K562 (cell line): ENCODE data around the gene MCM3. TPM values are rescaled to one million over a fixed set of nuclear protein-coding genes. Genes with fewer than 3 reads are reported as not detected.

Experiments
- ATAC-seq: fragments of 200-7000 bp; cut with Tn5 transposase; 3 replicates; pipeline ENCODE4 v1.9.1; 2020; ENCODE audit warnings: moderate library complexity
- BruUV-seq: library from RNA; stranded (reverse); fragments of 400-500 nt; replicated peaks from 2 replicates; lab custom pipeline; 2021; lab: Mats Ljungman, UMichigan
- CTCF ChIA-PET: fragments of 300-600 bp; formaldehyde crosslinking; extraction: SDS; loops from one replicate; lab custom pipeline; 2021; ENCODE audit warnings: low intra/inter-chr PET ratio; lab: Yijun Ruan, JAX
- POLR2A ChIA-PET: fragments of 300-600, 350-650 bp; sonication (Branson Sonifier 250); formaldehyde crosslinking; extraction: SDS; loops from one replicate; lab custom pipeline; 2021; ENCODE audit warnings: antibody characterized with exemption, inconsistent platforms; lab: Yijun Ruan, JAX
- DNase-seq, 4 experiments: peaks; one replicate each; pipeline versions ENCODE4 v3.0.0 to v3.0.0-alpha.2; 2011 to 2018; ENCODE audit warnings: low spot score in 3 of 4, mixed read lengths in 3 of 4; ENCODE audit errors: extremely low read depth in 1 of 4
- FAIRE-seq: peaks from 2 replicates; lab custom pipeline; 2011; peaks lifted over from hg19 to GRCh38; lab: Jason Lieb, UNC
- H2AFZ ChIP-seq: 2 replicates; pipeline ENCODE4 v1.6.0; 2011; ENCODE audit warnings: low read depth, low read length, control low read depth, inconsistent platforms
- H3K27ac ChIP-seq: fragments of 200-600 bp; 3 replicates; pipeline ENCODE4 v1.8.0; 2011; ENCODE audit warnings: low read depth, mild to moderate bottlenecking, control low read depth, inconsistent platforms, low read length, moderate library complexity, mixed read lengths; ENCODE audit errors: extremely low read depth
- H3K27me3 ChIP-seq, 2 experiments: fragments of 300-600 bp in 1 of 2; 2 replicates in 1 of 2; 3 replicates in 1 of 2; pipeline versions ENCODE4 v1.6.0 to v1.8.0; 2011; ENCODE audit warnings: inconsistent platforms in 2 of 2, low read length in 2 of 2, mild to moderate bottlenecking in 1 of 2, mixed read lengths in 1 of 2, moderate library complexity in 1 of 2; ENCODE audit not compliant: control insufficient read depth in 2 of 2, insufficient read depth in 2 of 2
- H3K36me3 ChIP-seq: fragments of 300-600 bp; 3 replicates; pipeline ENCODE4 v1.8.0; 2011; ENCODE audit warnings: mild to moderate bottlenecking, low read length, inconsistent platforms; ENCODE audit not compliant: control insufficient read depth, insufficient read depth
- H3K4me1 ChIP-seq, 2 experiments: fragments of 200-600 bp in 1 of 2; replicated peaks in 1 of 2; 2 replicates in 1 of 2; 3 replicates in 1 of 2; pipeline versions ENCODE4 v1.5.1 to v1.8.0; 2011; ENCODE audit warnings: inconsistent platforms in 2 of 2, low read length in 2 of 2, mild to moderate bottlenecking in 1 of 2, mixed read lengths in 1 of 2, moderate library complexity in 1 of 2; ENCODE audit not compliant: control insufficient read depth in 2 of 2, insufficient read depth in 2 of 2
- H3K4me2 ChIP-seq: 2 replicates; pipeline ENCODE4 v1.6.1; 2011; ENCODE audit warnings: low read length, control low read depth, inconsistent platforms, mixed read lengths; ENCODE audit not compliant: insufficient read depth
- H3K4me3 ChIP-seq: fragments of 200-600 bp; sonication (generic), shearing (Covaris generic); 2 replicates; pipeline ENCODE4 v1.5.1; 2016; ENCODE audit warnings: control low read depth, inconsistent platforms
- H3K79me2 ChIP-seq: fragments of 200-600 bp; 3 replicates; pipeline ENCODE4 v1.8.0; 2011; ENCODE audit warnings: low read length, inconsistent platforms; ENCODE audit not compliant: control insufficient read depth, insufficient read depth
- H3K9ac ChIP-seq, 2 experiments: 2 replicates each; pipeline versions ENCODE4 v1.6.0 to v1.6.1; 2011; ENCODE audit warnings: low read depth in 2 of 2, low read length in 2 of 2, control low read depth in 1 of 2, inconsistent platforms in 1 of 2, mild to moderate bottlenecking in 1 of 2, mixed read lengths in 1 of 2; ENCODE audit not compliant: insufficient read depth in 1 of 2
- H3K9me1 ChIP-seq: one replicate; pipeline ENCODE4 v1.6.0; 2011; ENCODE audit warnings: inconsistent platforms, mild to moderate bottlenecking, low read length, moderate library complexity; ENCODE audit not compliant: control insufficient read depth, insufficient read depth
- H3K9me3 ChIP-seq: replicated peaks from 2 replicates; pipeline ENCODE4 v1.5.1; 2011; ENCODE audit warnings: low read depth, low read length, inconsistent platforms; ENCODE audit not compliant: control insufficient read depth, insufficient read depth
- H4K20me1 ChIP-seq: replicated peaks from 2 replicates; pipeline ENCODE4 v1.6.1; 2011; ENCODE audit warnings: low read length, inconsistent platforms, mixed read lengths; ENCODE audit not compliant: control insufficient read depth, insufficient read depth
- CREB3 ChIP-seq: fragments of 450-650 bp; conservative IDR thresholded peaks from 2 replicates; pipeline ENCODE4 v1.6.1; 2016; ENCODE audit warnings: missing genetic modification characterization, low read depth, mild to moderate bottlenecking, missing compliant biosample characterization, moderate library complexity
- CREM ChIP-seq: IDR thresholded peaks from 2 replicates; pipeline ENCODE4 v1.6.1; 2014; ENCODE audit warnings: antibody characterized with exemption, low read depth
- FOSL1 ChIP-seq: fragments of 200-800 bp; sonication (Bioruptor generic); conservative IDR thresholded peaks from 2 replicates; pipeline ENCODE4 v1.6.1; 2016; ENCODE audit warnings: missing genetic modification characterization, missing compliant biosample characterization
- KLF1 ChIP-seq: fragments of 450-650 bp; IDR thresholded peaks from 2 replicates; pipeline ENCODE4 v1.6.1; 2016; ENCODE audit warnings: missing genetic modification characterization, missing compliant biosample characterization
- PCBP1 ChIP-seq: fragments of 200-400 bp; formaldehyde crosslinking; IDR thresholded peaks from 2 replicates; pipeline ENCODE4 v1.6.1; 2018; ENCODE audit warnings: mild to moderate bottlenecking, low read depth, low read length; ENCODE audit not compliant: poor library complexity, severe bottlenecking
- SMARCC2 ChIP-seq: fragments of 450-650 bp; IDR thresholded peaks from 2 replicates; pipeline ENCODE4 v1.6.1; 2017; ENCODE audit warnings: antibody characterized with exemption, moderate library complexity, mild to moderate bottlenecking, low read depth
- STAG1 ChIP-seq: sonication (generic); formaldehyde crosslinking; IDR thresholded peaks from 2 replicates; pipeline ENCODE4 v1.5.0; 2020; ENCODE audit warnings: missing genetic modification reagents, borderline replicate concordance
- ZNF316 ChIP-seq: fragments of 450-650 bp; IDR thresholded peaks from 2 replicates; pipeline ENCODE4 v1.6.1; 2016
- ZNF639 ChIP-seq, 2 experiments: fragments of 200-800 bp in 1 of 2; sonication (Bioruptor generic) in 1 of 2; sonication (generic) in 1 of 2; formaldehyde crosslinking in 1 of 2; IDR thresholded peaks in 1 of 2; conservative IDR thresholded peaks in 1 of 2; 2 replicates each; pipeline versions ENCODE4 v1.5.0 to v1.6.1; 2016 to 2020; ENCODE audit warnings: missing compliant biosample characterization in 1 of 2, missing genetic modification characterization in 1 of 2, missing genetic modification reagents in 1 of 2
- WGBS: fragments of 100-300 bp; shearing (Covaris generic); methylation state at CpG from one replicate; pipeline ENCODE4 v1.1.6; 2016; ENCODE audit warnings: low coverage, mixed read lengths; ENCODE audit not compliant: insufficient coverage; ENCODE audit errors: missing lambda C conversion rate; 5-methylcytosine and 5-hydroxymethylcytosine counted together
- in situ Hi-C: fragments of 300-500 bp; cut with MboI; formaldehyde crosslinking; loops from 4 replicates; pipeline ENCODE4 v1.15.0; 2018; ENCODE audit warnings: inconsistent platforms, mixed read lengths
- intact Hi-C: fragments of 100-400 bp; cut with micrococcal nuclease; formaldehyde crosslinking; loops from 2 replicates; pipeline ENCODE4 v1.14.2; 2022
- polyA plus RNA-seq, 8 experiments: library from polyadenylated mRNA; depleted of rRNA in 4 of 8; stranded (reverse) in 5 of 8; unstranded in 3 of 8; fragments of >200 nt; fragmentation: Nextera tagmentation in 2 of 8; fragmentation: Illumina TruSeq in 1 of 8; extraction: Ambion mirVana in 2 of 8; extraction: Trizol in 1 of 8; gene quantifications; 2 replicates each; pipeline versions ENCODE4 v1.2.1 to v1.2.3, GENCODE V29; 2011 to 2014; ENCODE audit warnings: inconsistent platforms in 1 of 8, missing spikeins in 1 of 8
- total RNA-seq, 7 experiments: library from RNA; depleted of rRNA in 6 of 7; stranded (reverse); fragments of >200 nt in 6 of 7; fragmentation: Illumina TruSeq in 2 of 7; extraction: Trizol in 2 of 7; gene quantifications; 2 replicates each; pipeline versions ENCODE4 v1.2.1 to v1.2.3, GENCODE V29; 2011 to 2021; ENCODE audit warnings: low replicate concordance in 1 of 7

Gene MCM3
- total and polyA plus RNA-seq, 9 of the 15 experiments (the other 6 are each of a cell fraction or from before 2014, with no cell fraction given): 76.1 to 270 (median 250) TPM

GRCh38 chr6:52314752-52315151 is 30.2 kb upstream of the MCM3 start:
- H3K4me3 ChIP-seq: no peak overlapping the region
- no peaks in the 10 kb centered on the region for H3K79me2 ChIP-seq
- ChIA-PET POLR2A (interaction anchor here (0.6 to 1.4 kb wide), 2 partner anchors 16 to 118 kb away, joined by 3 to 4 read pairs; no protein-coding TSS in a partner anchor), CTCF (no interaction called here)
- no peak overlapping the region for H3K4me2 ChIP-seq
- DNase-seq: no peak
- FAIRE-seq: no peak
- H3K36me3 ChIP-seq: no peaks in the 10 kb centered on the region
- no peaks in the 10 kb centered on the region for H4K20me1 ChIP-seq
- WGBS: 62% methylated on average over 2 of the region's 2 CpGs
- intact Hi-C loops: loop anchor here (5.0 kb wide), 1 partner anchor 48 kb away; the partner anchor contains the start of gene PAQR8
- no peaks in the 10 kb centered on the region for H3K9me3 ChIP-seq
- H3K27ac ChIP-seq: no peak overlapping the region
- H3K9me1 ChIP-seq: no peaks in the 10 kb centered on the region
- TF ChIP-seq PCBP1 (no peak), ZNF639 (CRISPR knock-in tag; conservative IDR thresholded peaks at IDR 0.05 in 1 of 2, IDR thresholded peaks at IDR 0.05 in 1 of 2) (no peak), ZNF316 (0 out of 2 replicates have a peak, but pooled peaks have one; percentile 16), STAG1 (CRISPR knock-in tag) (no peak), CREB3 (tag) (no peak), CREM (no peak), SMARCC2 (no peak), KLF1 (tag) (no peak), FOSL1 (no peak)
- TF ChIP-seq, all 486 proteins: peak for 1
- Histone ChIP-seq H3K9ac (no peak overlapping the region), H2AFZ (peak overlapping the region; percentile 44), H3K27me3 (no peaks in the 10 kb centered on the region), H3K4me1 (peaks cover 3 to 22% of the 10 kb centered on the region in 2 experiments; a peak in 4 of 5 replicates)
- ATAC-seq: no peak
- in situ Hi-C loops: no loop called here
- BruUV-seq: no TSS peak
